ENCODE results near the gene VEGFD. TPM values are rescaled to one million over a fixed set of nuclear protein-coding genes. Genes with fewer than 3 reads are reported as not detected.

Gene VEGFD
- total RNA-seq, 4 donors from 2014 or later, result 5.1 to 16.8 (median 9.0) TPM

- intact Hi-C loops (cut with DNase I; ENCODE audit: low total_unique reads), result loop anchor here (1.0 to 10.0 kb wide), 4 partner anchors 19 to 340 kb away; partner anchors contain the start of gene PIR
- DNase-seq (peak; percentile 93 to 96), ATAC-seq (peak; percentile 95 to 96)
- Histone ChIP-seq H3K27ac (peak within 1 kb of the TSS; percentile 86 to 91 (median 89)), H3K4me1 (peaks cover 0 to 13% of the 10 kb centered on the region in 2 donors), H3K27me3 (no peaks in the 10 kb centered on the region), H3K36me3 (no peaks in the 10 kb centered on the region), H3K9me3 (no peaks in the 10 kb centered on the region), H3K4me3 (peak within 1 kb of the TSS; percentile 63 to 78 (median 72))
- in situ Hi-C loops (cut with MboI; ENCODE audit: low sequenced_read_pairs in 4 of 4), result loop anchor here in 1 of 4 donors (25.0 kb wide), 1 partner anchor 152 kb away; the partner anchor contains the start of gene PIR
- TF ChIP-seq POLR2A (IDR thresholded peaks at IDR 0.05) (peak; percentile 93 to 94), CTCF (IDR thresholded peaks at IDR 0.05 in 4 of 5, conservative IDR thresholded peaks at IDR 0.05 in 1 of 5) (no peak)
These were observed 48.8 kb downstream of the VEGFD start, which contains the start of gene PIGA for GRCh38 chrX:15335135-15336022. Gene PIGA, minus strand, starts transcription at chrX:15335523. Its CDS starts 3,593 bp downstream, at chrX:15331930.

- in situ Hi-C loops (cut with MboI; ENCODE audit: low sequenced_read_pairs in 4 of 4) (loop anchor here in 1 of 4 donors (25.0 kb wide), 1 partner anchor 153 kb away; the partner anchor contains the start of gene PIR), intact Hi-C loops (cut with DNase I; ENCODE audit: low total_unique reads) (loop anchor here (2.0 to 10.0 kb wide), 2 partner anchors 18 to 160 kb away; partner anchors contain the start of gene PIR)
- ATAC-seq, result no peak
- no peak for DNase-seq
- H3K9me3 ChIP-seq, result no peaks in the 10 kb centered on the region
- H3K36me3 ChIP-seq, result no peaks in the 10 kb centered on the region
- H3K4me3 ChIP-seq, result peak overlapping the region; percentile 63 to 78 (median 72)
- peak overlapping the region; percentile 86 to 91 (median 89) for H3K27ac ChIP-seq
- TF ChIP-seq CTCF (IDR thresholded peaks at IDR 0.05 in 4 of 5, conservative IDR thresholded peaks at IDR 0.05 in 1 of 5), result no peak
- no peak for TF ChIP-seq POLR2A (IDR thresholded peaks at IDR 0.05)
- no peaks in the 10 kb centered on the region for H3K27me3 ChIP-seq
- H3K4me1 ChIP-seq, result peaks cover 0 to 13% of the 10 kb centered on the region in 2 donors
These were observed 49.7 kb downstream of the VEGFD start for GRCh38 chrX:15334561-15334960.

GRCh38 chrX:15328821-15329220, 55.4 kb downstream of the VEGFD start:
- TF ChIP-seq POLR2A (IDR thresholded peaks at IDR 0.05) (no peak), CTCF (IDR thresholded peaks at IDR 0.05 in 4 of 5, conservative IDR thresholded peaks at IDR 0.05 in 1 of 5) (no peak)
- H3K4me1 ChIP-seq, result no peaks in the 10 kb centered on the region
- no peaks in the 10 kb centered on the region for H3K27me3 ChIP-seq
- no peak for DNase-seq
- no peak overlapping the region for H3K27ac ChIP-seq
- in situ Hi-C loops (cut with MboI; ENCODE audit: low sequenced_read_pairs in 4 of 4), result loop anchor here in 1 of 4 donors (25.0 kb wide), 1 partner anchor 158 kb away; the partner anchor contains the start of gene PIR
- H3K36me3 ChIP-seq, result peaks cover 0 to 7% of the 10 kb centered on the region in 2 donors
- H3K9me3 ChIP-seq, result no peaks in the 10 kb centered on the region
- ATAC-seq, result no peak
- intact Hi-C loops (cut with DNase I; ENCODE audit: low total_unique reads), result no loop called here
- no peak overlapping the region for H3K4me3 ChIP-seq

GRCh38 chrX:15328131-15328530, 56.1 kb downstream of the VEGFD start:
- H3K27me3 ChIP-seq, result no peaks in the 10 kb centered on the region
- ATAC-seq (no peak), DNase-seq (no peak)
- H3K4me3 ChIP-seq, result no peak overlapping the region
- peaks cover 0 to 7% of the 10 kb centered on the region in 2 donors for H3K36me3 ChIP-seq
- TF ChIP-seq POLR2A (IDR thresholded peaks at IDR 0.05) (no peak), CTCF (IDR thresholded peaks at IDR 0.05 in 4 of 5, conservative IDR thresholded peaks at IDR 0.05 in 1 of 5) (no peak)
- H3K9me3 ChIP-seq, result no peaks in the 10 kb centered on the region
- intact Hi-C loops (cut with DNase I; ENCODE audit: low total_unique reads), result no loop called here
- no peaks in the 10 kb centered on the region for H3K4me1 ChIP-seq
- in situ Hi-C loops (cut with MboI; ENCODE audit: low sequenced_read_pairs in 4 of 4), result loop anchor here in 1 of 4 donors (25.0 kb wide), 1 partner anchor 159 kb away; the partner anchor contains the start of gene PIR
- H3K27ac ChIP-seq, result no peak overlapping the region

Data from gastrocnemius medialis (tissue), 4 donors.